Heart left ventricle (tissue), 13 donors: Measurements from ENCODE around the gene TMEM119.

Experiments
- POLR2A ChIP-seq, 2 donors: fragments of 450-650 bp; IDR thresholded peaks; one replicate each; pipeline ENCODE4 v1.6.1; 2017; ENCODE audit warnings: antibody characterized with exemption in 2 of 2, mild to moderate bottlenecking in 2 of 2, moderate library complexity in 2 of 2
- TF ChIP-seq, protein P1 (sequence below), 12 donors: fragments of 200-600 bp; sonication (generic) in 4 of 12; IDR thresholded peaks; one replicate each; pipeline versions ENCODE4 v1.5.0 to v1.8.0; 2018 to 2022; ENCODE audit warnings: antibody characterized with exemption in 12 of 12, mild to moderate bottlenecking in 5 of 12
- donor health status: ischemic (EF 13 %, LVEDD 7.1; RV severe dilation, severe dysfunction).
- donor health status: DM: no; HTN: yes; CAD: no.
- donor health status: DM: no; HTN: no; CAD: no.
- donor health status: ischemic (EF 25% LVEDD 6.9; RV normal size, moderate dysfunction).
- donor health status: ischemic (EF 25% LVEDD 5.7; RV mildly dilated, moderate dysfunction).
- donor health status: ischemic (EF 35%, LVEDD 5.7; RV mildly dilated, moderate dysfunction).
- donor health status: nonischemic (EF 11% LVEDD 7.7; RV severe dilation, severe dysfunction).
- donor health status: DM: yes; HTN: yes; CAD: no.
- donor health status: PGD.
- donor health status: ischemic (EF 29% LVEDD 5.4; RV normal size, mild dysfunction).
- donor health status: nonischemic (EF 23%, LVEDD 6.1; RV moderate dilation, normal function).

DNA sequence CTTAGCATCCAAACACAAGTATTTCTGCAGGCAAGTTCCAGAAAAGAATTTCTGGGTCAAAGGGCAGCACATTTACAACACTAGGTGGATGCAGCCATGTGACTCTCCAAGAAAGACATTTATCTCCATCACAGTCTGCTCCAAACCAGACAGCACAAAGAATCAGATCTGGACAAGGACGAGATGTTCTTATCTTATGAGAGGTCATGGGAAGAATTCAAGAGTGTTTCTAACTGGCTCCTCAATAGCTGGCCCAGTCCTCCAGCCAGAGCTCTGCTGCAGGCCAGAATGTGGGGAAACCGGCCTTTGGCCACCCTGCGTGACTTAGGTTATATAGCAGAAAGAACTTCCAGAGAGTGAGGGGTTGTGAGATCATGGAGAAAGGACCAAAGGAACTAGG is 17.4 kb downstream of the TMEM119 start:
- TF ChIP-seq, protein P1, sequence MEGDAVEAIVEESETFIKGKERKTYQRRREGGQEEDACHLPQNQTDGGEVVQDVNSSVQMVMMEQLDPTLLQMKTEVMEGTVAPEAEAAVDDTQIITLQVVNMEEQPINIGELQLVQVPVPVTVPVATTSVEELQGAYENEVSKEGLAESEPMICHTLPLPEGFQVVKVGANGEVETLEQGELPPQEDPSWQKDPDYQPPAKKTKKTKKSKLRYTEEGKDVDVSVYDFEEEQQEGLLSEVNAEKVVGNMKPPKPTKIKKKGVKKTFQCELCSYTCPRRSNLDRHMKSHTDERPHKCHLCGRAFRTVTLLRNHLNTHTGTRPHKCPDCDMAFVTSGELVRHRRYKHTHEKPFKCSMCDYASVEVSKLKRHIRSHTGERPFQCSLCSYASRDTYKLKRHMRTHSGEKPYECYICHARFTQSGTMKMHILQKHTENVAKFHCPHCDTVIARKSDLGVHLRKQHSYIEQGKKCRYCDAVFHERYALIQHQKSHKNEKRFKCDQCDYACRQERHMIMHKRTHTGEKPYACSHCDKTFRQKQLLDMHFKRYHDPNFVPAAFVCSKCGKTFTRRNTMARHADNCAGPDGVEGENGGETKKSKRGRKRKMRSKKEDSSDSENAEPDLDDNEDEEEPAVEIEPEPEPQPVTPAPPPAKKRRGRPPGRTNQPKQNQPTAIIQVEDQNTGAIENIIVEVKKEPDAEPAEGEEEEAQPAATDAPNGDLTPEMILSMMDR (IDR thresholded peaks at IDR 0.05): no peak
- TF ChIP-seq POLR2A (IDR thresholded peaks at IDR 0.05): no peak
